Activated CD4-positive, alpha-beta T cell treated with anti-CD3 and anti-CD28 coated beads for 4 hours (primary cell): Measurements from ENCODE around the gene ORC2.
A peak's percentile ranks its signal among the peaks of the same experiment; 100 is the strongest.
"Not testable (repeated sequence)": the region's sequence is repeated elsewhere in the genome, so short reads cannot be mapped to it uniquely, and the experiment has no call there.

ENCODE experiments used
- DNase-seq, 2 donors: peaks; one replicate each; pipeline ENCODE4 v3.0.0-alpha.2; 2020

The ORC2 gene

GRCh38 chr2:200963124-200963917, at the start of gene ORC2:
ORC2 (minus strand) TSS chr2:200963660; CDS start chr2:200958123, 5,537 bp downstream.
- peak; percentile 90 to 92 for DNase-seq

GRCh38 chr2:201008296-201008829, 44.9 kb upstream of the ORC2 start:
- no peak for DNase-seq

DNA sequence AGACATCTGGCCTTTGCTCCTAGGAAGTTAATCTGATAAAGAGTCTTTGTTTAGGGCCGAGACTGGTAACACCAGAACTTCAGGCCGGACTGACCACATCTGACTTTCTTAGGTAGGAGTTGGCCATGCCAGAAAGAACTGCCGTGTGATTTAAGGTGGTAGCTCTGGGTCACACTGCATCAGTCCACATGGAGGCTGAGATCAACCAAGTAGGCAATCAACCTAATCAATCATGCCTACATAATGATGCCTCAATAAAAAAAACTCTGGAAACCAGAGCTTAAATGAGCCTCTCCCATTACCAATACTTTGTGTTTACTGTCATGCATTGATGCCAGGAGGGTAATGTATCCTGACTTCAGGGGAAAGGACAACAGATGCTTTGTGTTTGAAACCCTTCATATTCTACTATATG, 44.1 kb upstream of the ORC2 start:
- no peak for DNase-seq

GRCh38 chr2:201006704-201007103, 43.2 kb upstream of the ORC2 start:
- no peak for DNase-seq

- no peak for DNase-seq
Observed at GRCh38 chr2:201004370-201004769, 40.9 kb upstream of the ORC2 start.

- no peak for DNase-seq
Observed at GRCh38 chr2:200993097-200993496, 29.6 kb upstream of the ORC2 start.

- no peak for DNase-seq
Observed at GRCh38 chr2:200987137-200987536, 23.7 kb upstream of the ORC2 start.

GRCh38 chr2:200985799-200986198, 22.3 kb upstream of the ORC2 start:
- no peak for DNase-seq

- no peak for DNase-seq
Observed at GRCh38 chr2:200976710-200977109, 13.2 kb upstream of the ORC2 start.

DNA sequence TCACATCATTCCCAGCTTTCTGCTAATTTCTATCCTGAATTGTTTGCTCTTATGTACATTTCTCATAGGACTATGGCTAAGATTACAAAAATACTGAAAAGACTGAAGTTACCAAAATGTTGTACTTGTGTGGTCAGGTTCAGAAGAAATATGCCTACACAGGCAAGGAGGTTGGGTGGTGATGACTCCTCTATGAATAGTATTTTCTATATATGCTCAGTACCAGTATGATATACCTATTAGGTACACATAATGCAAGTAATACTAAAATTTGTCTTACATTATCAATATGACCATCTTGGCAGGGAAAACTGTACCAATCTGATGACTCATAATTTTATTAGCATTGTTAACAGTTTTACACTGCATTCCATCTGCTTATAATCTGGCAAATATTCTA, 12.2 kb upstream of the ORC2 start:
- DNase-seq = no peak

DNA sequence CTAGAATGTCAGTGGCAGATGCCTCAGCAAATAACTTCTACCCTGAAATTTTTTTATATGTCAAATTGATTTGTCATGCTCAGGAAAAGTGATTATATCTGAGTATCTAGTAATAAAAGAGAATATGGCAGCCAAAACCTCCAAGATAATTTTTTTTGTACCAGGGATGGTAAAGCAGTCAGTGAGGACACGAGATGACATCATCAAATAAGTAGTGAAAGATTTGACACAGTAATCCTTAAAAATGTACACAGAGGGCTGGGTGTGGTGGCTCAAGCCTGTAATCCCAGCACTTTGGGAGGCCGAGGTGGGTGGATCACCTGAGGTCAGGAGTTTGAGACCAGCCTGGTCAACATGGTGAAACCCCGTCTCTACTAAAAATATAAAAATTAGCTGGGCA, 6.6 kb upstream of the ORC2 start:
- DNase-seq = not testable (repeated sequence)

DNA sequence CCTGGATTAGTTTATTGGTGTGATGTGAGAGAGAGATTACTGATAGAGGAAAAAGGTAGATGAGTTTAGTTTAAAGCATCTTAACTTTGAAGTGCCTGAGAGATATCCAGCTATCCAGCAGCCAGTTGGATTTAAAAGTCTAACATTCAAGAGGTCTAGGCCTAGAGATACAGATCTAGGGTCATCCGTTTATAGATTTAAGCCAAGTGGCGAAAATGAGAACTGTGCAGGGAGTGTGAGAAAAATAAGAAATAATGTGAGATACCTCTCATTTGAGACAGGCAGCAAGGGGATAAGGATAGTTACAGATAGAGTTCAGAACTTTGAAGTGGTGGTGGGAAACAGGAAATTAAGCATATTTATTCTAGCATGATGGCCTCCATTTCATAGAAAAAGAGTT, 5.3 kb upstream of the ORC2 start:
- DNase-seq = no peak

GRCh38 chr2:200968162-200968561, 4.7 kb upstream of the ORC2 start:
- DNase-seq = no peak

DNA sequence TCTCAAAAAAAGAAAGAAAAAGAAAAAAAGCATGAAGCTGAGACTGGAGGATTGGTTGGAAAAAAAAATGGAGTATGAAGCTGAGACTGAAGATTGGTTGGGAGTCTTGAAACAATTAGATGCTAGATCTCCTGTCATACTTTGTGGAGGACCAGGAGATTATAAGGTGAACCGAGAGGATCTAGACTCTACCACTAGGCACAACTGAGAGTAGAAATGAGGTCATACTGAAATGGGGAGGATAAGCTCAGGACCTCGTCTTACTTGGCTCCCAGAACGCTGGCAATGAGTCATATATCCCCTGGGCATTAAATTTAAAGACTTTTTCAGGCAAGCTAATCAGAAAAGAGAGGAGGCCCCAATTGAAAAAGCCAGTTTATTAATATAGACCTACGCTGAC, 3.3 kb upstream of the ORC2 start:
- DNase-seq = no peak

GRCh38 chr2:200964498-200964897, 1.0 kb upstream of the ORC2 start:
- no peak for DNase-seq

DNA sequence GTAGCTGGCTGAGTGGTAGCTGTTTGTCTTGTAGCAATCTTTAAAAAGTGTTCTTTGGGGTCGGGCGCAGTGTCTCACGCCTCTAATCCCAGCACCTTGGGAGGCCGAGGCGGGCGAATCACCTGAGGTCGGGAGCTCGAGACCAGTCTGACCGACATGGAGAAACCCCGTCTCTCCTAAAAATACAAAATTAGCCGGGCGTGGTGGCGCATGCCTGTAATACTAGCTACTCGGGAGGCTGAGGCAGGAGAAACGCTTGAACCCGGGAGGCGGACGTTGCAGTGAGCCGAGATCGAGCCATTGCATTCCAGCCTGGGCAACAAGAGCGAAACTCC, 425 bp upstream of the ORC2 start:
- DNase-seq = not testable (repeated sequence)

DNA sequence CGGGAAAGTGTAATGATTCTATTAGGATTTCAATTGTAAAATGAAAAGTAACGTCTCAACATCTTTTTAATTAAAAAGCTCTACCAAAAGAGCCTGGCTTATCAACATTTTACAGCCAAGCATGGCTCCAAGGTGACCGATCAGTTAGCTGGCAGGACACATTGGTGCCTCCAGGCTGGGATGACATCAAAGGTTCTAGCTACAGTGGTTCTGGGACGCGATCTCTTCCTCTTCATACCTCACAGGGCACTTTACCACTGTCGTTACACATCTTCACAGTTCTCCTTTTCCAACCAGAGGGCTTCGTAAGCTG, 693 bp downstream of the ORC2 start:
- DNase-seq = no peak

GRCh38 chr2:200961674-200962073, 1.8 kb downstream of the ORC2 start:
- no peak for DNase-seq

- no peak for DNase-seq
Observed at GRCh38 chr2:200950378-200950777, 13.1 kb downstream of the ORC2 start.

- DNase-seq = no peak
Observed at GRCh38 chr2:200945395-200945729, 18.1 kb downstream of the ORC2 start.

DNA sequence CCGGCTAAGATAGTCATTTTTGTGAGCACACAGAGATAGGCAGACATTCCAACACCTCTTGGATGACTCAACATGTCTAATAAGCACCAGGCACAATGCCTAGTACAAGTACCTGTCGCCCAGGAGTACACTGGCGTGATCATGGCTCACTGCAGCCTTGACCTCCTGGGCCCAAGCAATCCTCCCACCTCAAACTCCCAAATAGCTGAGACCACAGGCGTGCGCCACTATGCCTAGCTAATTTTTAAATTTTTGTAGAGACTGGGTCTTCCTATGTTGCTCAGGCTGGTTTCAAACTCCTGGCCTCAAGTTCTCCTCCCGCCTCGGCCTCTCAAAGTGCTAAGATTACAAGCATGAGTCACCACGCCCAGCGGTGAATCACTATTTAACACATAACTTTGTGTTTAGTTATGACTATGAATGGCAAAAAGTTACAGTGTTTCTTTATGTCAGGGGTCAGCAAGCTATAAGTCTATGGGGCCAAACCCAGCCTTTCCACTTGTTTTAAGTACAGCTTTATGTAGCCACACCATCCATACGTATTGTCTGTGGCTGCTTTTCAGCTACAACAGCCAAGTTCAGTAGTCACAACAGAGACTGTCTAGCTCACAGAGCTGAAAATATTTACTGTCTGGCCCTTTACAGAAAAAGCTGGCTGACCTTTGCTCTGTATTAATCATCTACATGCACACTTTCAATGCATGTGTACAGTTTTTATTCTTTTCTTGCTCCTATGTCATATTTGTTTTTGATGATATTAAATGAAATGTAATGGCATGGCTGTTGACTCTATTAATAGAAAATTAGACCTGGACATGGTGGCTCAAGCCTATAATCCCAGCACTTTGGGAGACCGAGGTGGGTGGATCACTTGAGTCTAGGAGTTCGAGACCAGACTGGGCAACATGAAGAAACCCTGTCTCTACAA, 18.7 kb downstream of the ORC2 start:
- DNase-seq = peak; percentile 38 to 39

DNA sequence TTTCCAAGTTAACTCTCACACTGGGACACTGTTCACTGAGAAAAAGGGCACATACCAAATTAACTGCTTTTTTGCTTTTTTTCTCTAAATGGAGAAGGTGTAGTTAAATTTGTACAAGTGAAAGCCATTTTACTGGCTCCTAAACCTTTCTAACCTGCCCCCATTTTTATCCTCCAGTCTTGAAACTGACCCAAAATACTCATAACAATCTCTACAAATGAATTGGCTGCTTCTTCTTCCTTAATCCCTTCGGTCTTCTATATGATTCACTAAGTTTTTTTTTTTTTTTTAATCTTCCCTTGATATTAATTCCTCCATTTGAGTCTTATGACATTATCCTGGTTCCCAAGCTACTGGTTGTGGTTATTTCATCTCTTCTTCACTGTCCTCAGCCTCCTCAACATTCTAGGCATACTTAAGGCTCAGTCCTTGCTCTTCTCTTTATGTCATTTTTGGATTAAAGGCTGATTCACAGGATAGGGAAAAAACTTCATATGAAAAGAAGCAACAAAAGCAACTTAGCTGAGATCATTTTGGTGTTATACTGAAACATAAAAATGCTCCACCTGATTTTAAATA, 19.8 kb downstream of the ORC2 start:
- no peak for DNase-seq

DNA sequence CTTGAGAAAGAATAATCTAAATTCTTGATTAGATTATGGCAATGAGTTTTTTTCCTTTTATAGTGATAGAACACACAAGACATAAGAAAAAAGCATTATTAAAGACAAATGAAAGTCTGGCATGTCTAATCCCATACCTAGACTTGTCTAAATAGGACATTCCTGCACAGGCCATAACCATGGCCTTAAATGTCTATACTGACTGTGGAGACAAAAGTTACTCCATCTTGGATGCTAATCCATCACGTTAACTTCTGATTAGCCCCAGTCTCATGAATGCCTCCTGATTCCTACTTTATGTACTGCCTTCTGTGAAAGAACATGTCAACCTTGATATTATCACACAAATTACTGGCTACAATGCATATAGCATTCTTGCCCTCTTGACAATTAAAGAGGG, 23.6 kb downstream of the ORC2 start:
- DNase-seq = no peak
